AG08395 (cell line): ENCODE measurements around the gene CXCL17.
"Not testable (repeated sequence)": the region's sequence is repeated elsewhere in the genome, so short reads cannot be mapped to it uniquely, and the experiment has no call there.

Experiments used
- DNase-seq: peaks from one replicate; pipeline ENCODE4 v3.0.0; 2012; ENCODE audit warnings: mixed read lengths, low spot score

The CXCL17 gene

DNA sequence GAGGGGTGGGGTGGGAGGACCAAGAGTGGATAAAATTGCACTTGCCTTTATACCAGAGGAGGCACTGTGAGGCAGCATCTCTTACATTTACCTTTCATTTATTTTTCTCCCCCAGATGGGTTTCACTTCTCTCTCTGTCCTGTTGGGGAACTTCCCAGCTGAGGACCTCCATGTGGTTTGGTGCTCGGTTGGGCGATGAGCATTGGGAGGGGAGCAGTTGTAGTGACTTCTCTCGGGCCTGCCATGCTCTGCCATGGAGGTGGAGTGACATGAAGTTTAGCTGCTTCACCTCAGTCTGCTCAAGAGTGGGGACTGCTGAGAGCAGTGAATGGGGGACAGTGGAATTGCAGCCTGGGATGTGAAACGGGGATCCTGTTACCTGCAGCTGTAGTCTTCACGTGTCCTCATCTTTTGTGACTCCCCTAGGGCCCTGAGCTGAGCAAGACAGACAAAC is 23.1 kb upstream of the CXCL17 start:
- no peak for DNase-seq

DNA sequence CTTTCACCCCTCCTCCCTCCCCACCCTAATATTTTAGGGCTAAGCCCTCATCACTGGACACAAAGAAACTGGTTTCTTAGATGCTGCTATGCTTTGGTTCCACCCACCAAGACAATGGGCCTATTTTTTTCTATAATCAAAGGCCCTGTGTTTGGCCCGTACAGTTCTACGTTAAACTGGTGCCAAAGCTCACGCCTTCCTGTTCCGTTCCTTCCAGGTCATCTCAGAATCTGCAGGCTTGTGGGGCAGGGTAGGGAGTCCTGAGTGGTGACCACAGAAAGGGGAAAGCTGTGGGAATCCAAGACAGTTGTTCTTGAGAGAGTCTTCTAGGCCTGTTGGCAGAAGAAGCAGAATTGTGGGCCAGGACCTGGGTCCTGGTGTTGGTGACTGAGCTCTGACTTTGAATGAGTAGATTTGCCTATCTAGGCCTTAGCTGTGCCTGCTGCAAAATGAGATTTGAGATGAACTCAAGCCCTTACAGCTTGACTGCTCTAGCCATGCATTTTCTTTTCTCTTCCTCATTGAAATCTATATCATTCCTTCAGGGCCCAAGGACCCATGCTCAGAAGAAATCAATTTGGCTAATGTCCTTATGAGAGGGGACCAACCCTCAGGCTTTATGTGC is 19.1 kb upstream of the CXCL17 start:
- no peak for DNase-seq

- not testable (repeated sequence) for DNase-seq
These were observed 18.5 kb upstream of the CXCL17 start for GRCh38 chr19:42461231-42461630.

- DNase-seq: no peak
These were observed 17.2 kb upstream of the CXCL17 start for GRCh38 chr19:42459926-42460325.

DNA sequence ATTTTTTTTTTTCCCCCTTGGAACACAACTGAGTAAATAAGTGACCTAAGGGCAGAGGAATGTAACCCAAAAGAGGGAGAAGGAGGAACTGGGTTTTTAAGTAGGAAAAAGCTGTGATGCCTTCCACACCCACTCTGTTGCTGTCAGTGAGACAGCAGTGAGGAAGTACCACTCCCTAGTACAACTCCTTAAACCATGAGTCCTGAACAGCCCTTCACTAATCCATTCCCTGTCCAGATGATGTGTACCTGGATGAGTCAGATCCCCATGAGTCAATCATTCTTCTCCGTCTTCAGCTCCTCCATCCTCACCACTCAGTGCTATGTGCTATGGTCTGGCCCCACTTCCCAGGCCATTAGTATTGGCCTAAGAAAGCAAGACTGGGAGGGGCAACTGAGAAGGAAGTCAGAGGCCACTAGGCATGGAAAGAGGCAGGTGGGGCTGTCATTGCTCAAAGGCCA is 12.9 kb upstream of the CXCL17 start:
- DNase-seq: no peak

DNA sequence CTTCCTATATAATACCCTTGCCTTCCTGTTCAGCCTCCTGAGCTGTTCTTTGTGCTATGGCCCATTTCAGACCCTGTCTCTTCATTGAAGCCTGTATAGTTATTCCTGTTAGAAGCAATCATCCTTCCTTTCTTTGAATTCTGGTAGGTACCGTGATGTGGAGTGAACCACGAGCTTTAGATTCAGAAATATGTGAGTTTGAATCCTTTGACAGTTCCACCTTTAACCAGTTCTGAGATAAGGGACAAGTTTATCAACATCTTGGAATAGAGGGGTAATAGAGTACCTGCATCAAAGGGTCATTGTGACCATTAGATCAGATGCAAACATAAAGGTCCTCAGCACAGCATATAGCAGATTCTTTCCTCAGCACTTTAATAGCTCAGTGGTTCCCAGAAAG is 12.3 kb upstream of the CXCL17 start:
- no peak for DNase-seq

DNA sequence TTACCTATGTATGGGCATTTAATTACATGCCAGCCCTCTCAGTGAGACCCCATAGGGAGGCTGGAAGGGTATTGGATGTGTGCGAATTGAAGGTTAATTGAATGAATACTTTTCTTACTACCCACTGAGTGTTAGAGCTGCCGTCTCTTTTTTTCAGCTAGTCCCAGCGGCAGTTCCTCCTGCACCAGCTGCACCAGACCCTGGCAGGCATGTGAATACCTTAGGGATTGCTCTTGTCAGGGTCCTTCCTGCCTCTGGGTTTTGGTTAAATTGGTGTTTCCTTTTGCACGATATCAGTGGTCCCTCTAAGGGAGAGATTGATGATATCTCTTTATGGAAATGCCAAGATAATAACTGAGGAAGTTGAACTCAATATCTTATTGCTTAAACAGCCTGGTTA is 9.8 kb upstream of the CXCL17 start:
- no peak for DNase-seq

GRCh38 chr19:42450314-42450934 is 7.7 kb upstream of the CXCL17 start:
- DNase-seq: peak; percentile 83

- not testable (repeated sequence) for DNase-seq
These were observed 5.6 kb upstream of the CXCL17 start for GRCh38 chr19:42448306-42448705.

GRCh38 chr19:42445948-42446347 is 3.2 kb upstream of the CXCL17 start:
- DNase-seq: no peak

GRCh38 chr19:42443944-42444398 is 1.2 kb upstream of the CXCL17 start:
- no peak for DNase-seq

DNA sequence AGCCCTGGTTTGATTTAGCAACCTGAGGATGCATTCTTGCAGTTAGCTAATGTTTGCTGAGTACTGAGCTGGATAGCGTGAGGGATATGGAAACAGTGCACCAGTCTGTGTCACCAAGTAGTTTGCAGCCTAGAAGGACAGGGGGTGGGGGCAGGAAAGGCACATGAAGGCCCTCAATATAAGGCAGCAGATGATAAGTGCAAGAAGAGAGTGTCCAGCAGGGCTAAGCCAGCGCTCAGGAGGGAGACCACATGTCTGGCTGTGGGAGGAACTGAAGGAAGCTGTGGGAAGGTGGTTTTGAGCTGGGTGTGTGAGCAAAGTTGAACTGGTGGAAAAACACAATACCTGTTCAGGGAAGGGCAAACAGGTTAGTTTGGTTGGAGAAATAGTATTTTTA is 1.7 kb downstream of the CXCL17 start:
- DNase-seq: no peak

GRCh38 chr19:42440357-42441048 is 2.2 kb downstream of the CXCL17 start:
- DNase-seq: peak; percentile 87

- DNase-seq: peak; percentile 45
These were observed 6.7 kb downstream of the CXCL17 start for GRCh38 chr19:42436006-42436405.

- DNase-seq: no peak
These were observed 7.4 kb downstream of the CXCL17 start for GRCh38 chr19:42435316-42435715.

GRCh38 chr19:42433503-42434260 is 9.1 kb downstream of the CXCL17 start:
- DNase-seq: peak; percentile 31

- DNase-seq: no peak
These were observed 11.3 kb downstream of the CXCL17 start for GRCh38 chr19:42431486-42431885.

- DNase-seq: no peak
These were observed 14.1 kb downstream of the CXCL17 start for GRCh38 chr19:42428676-42429075.

DNA sequence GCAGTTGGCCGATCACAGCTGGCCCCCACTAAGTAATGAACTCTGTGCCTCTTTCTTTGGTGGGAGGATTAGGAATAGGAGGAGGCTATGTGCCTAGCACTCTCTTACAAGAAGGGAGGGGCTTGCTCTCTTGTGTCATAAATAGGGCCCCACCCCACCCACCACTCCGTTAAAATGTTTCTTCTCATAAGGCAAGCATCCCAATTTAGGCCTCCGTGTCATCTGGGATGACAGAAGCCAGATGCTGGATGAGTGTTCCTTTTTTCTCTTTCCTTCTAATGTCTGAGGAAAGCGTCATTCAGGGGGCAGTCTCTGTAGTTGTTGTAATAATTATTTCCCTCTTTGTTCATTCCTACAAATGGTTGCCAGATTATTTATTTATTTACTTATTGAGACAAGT is 15.4 kb downstream of the CXCL17 start, which contains the start of gene LIPE:
LIPE (minus strand) TSS at position 76 of the 400 bp plus-strand sequence. CDS start 239 bp downstream, outside the sequence.
- peak; percentile 20 for DNase-seq

DNA sequence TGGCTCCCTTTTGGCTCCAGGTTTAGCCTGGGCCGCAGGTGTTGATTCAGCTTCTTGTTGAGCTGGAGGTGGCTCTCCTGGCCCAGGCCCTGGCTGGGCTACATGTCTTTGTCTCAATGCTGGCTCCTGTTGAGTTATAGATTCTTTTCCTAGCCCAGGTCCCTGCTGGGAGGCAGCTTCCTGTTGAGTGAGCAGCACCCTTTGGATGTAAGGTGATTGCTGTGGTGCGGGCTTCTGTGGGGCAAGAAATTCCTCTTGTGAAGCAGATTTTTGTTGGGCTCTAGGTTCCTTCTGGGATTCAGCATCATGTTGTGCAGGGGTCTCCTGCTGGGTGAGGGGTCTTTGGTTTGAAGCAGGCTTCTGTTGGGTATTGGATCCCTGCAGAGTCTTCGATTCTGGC is 16.1 kb downstream of the CXCL17 start:
- DNase-seq: no peak

DNA sequence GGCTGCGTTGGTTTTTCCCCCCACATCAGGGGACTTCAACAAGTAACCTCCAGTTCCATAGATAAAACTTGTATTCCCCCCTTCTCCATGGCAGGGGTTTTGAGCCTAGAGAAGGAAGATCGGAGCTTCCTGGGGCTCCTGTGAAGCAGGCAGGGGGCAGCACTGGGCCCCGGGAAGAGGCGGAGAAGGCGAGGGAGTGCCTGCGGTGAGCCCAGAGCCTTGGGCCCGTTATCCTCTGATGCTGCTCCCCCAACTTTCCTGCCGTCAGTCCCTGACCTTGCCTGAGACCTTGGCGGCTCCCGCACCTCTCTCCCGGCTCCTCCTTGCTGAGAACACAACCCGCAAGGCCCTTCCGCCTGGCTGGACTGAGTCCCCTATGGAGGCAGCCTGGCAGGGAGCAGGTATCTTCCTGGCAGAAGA is 18.0 kb downstream of the CXCL17 start:
- no peak for DNase-seq

- DNase-seq: no peak
These were observed 18.4 kb downstream of the CXCL17 start for GRCh38 chr19:42424345-42424707.
